Measurements from ENCODE around the gene MRPL52.

- TF ChIP-seq CTCF (IDR thresholded peaks at IDR 0.05) (no peak), POLR2A (IDR thresholded peaks at IDR 0.05) (no peak), POLR2AphosphoS5 (IDR thresholded peaks at IDR 0.05) (peak; percentile 31 to 55 (median 36))
Observed at GRCh38 chr14:22821193-22822015, 8.3 kb upstream of the MRPL52 start.

Measured in stomach (tissue), 4 donors.